Kidney capillary endothelial cell (primary cell): Measurements from ENCODE around the gene SP4.

ENCODE experiments used
- DNase-seq: peaks from one replicate; pipeline ENCODE4 v3.0.0-alpha.2; 2018; ENCODE audit warnings: low spot score

Gene SP4

GRCh38 chr7:21427871-21428658, at the start of gene SP4:
SP4 (plus strand) TSS chr7:21428083; CDS start chr7:21428252, 169 bp downstream.
- peak; percentile 85 for DNase-seq

GRCh38 chr7:21383227-21384220, 44.4 kb upstream of the SP4 start:
- DNase-seq, result no peak

GRCh38 chr7:21393937-21394336, 33.9 kb upstream of the SP4 start:
- DNase-seq, result no peak

- no peak for DNase-seq
Measured at GRCh38 chr7:21401944-21402343, 25.9 kb upstream of the SP4 start.

- DNase-seq, result no peak
Measured at GRCh38 chr7:21407796-21408480, 19.9 kb upstream of the SP4 start.

GRCh38 chr7:21408481-21408820, 19.4 kb upstream of the SP4 start:
- no peak for DNase-seq

GRCh38 chr7:21412410-21412851, 15.5 kb upstream of the SP4 start:
- DNase-seq, result no peak

GRCh38 chr7:21412957-21413356, 14.9 kb upstream of the SP4 start:
- DNase-seq, result no peak

- DNase-seq, result no peak
Measured at GRCh38 chr7:21413502-21413901, 14.4 kb upstream of the SP4 start.

- DNase-seq, result no peak
Measured at GRCh38 chr7:21414795-21415393, 13.0 kb upstream of the SP4 start.

GRCh38 chr7:21417647-21418046, 10.2 kb upstream of the SP4 start:
- no peak for DNase-seq

- DNase-seq, result no peak
Measured at GRCh38 chr7:21422751-21423150, 5.1 kb upstream of the SP4 start.

GRCh38 chr7:21425290-21425689, 2.6 kb upstream of the SP4 start:
- DNase-seq, result no peak

- DNase-seq, result peak; percentile 1
Measured at GRCh38 chr7:21426286-21427181, 1.3 kb upstream of the SP4 start.

- DNase-seq, result peak; percentile 96
Measured at GRCh38 chr7:21427182-21427870, 557 bp upstream of the SP4 start.

GRCh38 chr7:21428659-21428941, 717 bp downstream of the SP4 start:
- no peak for DNase-seq

GRCh38 chr7:21429021-21429420, 1.1 kb downstream of the SP4 start:
- DNase-seq, result no peak

GRCh38 chr7:21429786-21430574, 2.1 kb downstream of the SP4 start:
- DNase-seq, result no peak

- no peak for DNase-seq
Measured at GRCh38 chr7:21430575-21430954, 2.7 kb downstream of the SP4 start.
